GM21390 (cell line): ENCODE results near the gene NF1.

Source experiments
- ATAC-seq: cut with Tn5 transposase; IDR thresholded peaks from one replicate; pipeline ENCODE4 v1.9.1; 2021; ENCODE audit not compliant: unreplicated experiment

Gene NF1

DNA sequence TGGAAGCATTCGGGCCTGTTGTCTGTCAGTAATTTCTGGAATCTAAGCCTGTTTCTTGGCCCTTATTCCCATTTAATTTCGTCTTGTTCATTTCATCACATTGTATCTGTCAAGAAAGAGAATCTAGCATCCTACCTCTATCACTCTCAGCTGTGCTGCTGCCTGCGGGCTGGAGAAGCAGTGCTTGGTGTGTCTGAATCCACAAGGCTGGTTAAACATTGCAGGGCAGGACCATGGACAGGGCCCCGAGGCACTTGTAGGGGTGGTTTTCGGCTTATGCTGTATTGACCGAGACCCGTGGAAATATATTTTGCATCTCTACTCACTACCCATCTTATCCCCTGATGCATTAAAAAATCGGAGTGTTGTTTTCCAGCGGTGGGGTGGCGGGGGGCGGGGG lies 299.8 kb downstream of the NF1 start:
- no peak for ATAC-seq

GRCh38 chr17:31397256-31397939 lies 302.6 kb downstream of the NF1 start:
- no peak for ATAC-seq

DNA sequence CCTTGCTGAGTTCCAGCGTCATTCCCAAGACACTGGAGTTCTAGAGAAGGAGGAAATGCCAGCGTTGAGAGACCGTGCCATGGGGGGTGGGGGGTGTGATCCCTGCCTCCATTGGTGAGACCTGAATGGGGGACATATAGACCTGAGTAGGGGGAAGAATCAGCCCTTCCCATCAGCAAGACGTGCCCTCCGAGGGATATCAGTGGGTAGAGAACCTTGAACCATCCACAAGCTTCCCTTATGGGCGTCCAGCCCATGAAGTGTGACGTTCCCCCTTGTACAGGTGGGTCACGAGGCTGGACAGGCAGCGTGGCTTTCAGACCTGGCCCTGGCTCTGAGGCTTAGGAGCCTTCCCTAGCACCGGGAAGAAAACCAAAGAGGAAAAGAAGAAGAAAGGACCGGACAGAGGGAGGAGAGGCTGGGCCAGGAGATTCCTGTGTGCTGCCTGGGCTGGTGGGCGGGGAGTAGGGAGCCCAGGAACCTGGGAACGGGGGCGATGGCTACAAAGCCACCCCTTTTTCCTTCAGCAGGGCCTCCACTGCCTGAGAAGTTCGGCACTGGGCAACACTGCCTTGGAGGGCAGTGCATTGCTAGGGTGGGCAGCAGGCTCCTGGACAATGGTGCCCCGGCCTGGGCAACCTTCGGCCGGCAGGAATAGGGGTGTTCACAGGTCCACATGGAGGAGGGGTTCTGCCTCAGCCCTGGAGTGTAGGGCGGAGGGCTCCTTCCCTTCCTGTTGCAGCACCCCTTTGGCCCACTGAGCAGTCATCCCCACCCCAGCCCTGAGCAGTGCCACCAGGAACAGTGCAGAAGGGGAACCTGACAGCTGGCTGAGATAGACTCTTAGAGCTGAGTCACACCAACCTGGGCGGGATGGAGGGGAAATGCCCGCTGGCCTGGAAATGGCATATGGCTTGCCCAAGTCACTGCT lies 303.9 kb downstream of the NF1 start:
- ATAC-seq: no peak

GRCh38 chr17:31400481-31400950 lies 305.7 kb downstream of the NF1 start:
- ATAC-seq: no peak

DNA sequence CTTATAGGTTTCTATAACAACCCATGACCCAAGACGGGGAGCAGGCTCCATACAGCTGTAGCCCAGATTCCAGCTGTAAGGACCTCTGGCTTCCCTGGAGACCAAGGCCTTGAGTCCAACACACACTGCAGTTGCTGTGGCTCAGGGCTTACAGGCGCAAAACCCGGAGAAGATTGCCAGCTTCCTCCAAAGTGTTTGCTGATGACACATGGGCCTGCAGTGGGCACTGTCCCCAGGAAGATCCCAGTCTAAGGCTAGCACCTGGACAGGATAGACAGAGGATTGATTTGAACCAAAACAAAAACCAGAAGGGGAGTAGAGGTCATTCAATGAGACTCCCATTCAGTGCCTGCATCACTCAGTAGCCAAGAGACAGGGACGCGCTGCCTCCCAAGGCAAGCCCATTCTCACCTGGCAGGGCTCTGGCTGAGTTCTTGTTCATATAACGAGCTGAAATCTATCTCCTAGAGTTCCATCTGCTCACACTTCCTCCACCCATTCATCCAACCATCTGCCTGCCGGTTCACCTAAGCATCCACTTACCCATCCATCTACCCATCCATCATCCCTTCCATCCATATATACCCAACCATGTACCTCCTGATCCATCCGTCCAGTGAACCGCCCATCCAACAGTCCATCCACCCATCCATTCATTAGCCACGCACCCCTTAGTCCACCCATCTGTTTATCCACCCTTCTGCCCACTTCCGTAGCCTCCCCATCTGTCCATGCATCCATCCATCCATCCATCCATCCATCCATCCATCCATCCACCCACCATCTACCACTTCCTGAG lies 306.9 kb downstream of the NF1 start:
- ATAC-seq: no peak

- no peak for ATAC-seq
Observed at GRCh38 chr17:31404028-31404949, 309.5 kb downstream of the NF1 start.

GRCh38 chr17:31405890-31406371 lies 311.2 kb downstream of the NF1 start:
- ATAC-seq: no peak

GRCh38 chr17:31408586-31408985 lies 313.8 kb downstream of the NF1 start:
- no peak for ATAC-seq

- ATAC-seq: no peak
Observed at GRCh38 chr17:31411707-31412285, 317.0 kb downstream of the NF1 start.

DNA sequence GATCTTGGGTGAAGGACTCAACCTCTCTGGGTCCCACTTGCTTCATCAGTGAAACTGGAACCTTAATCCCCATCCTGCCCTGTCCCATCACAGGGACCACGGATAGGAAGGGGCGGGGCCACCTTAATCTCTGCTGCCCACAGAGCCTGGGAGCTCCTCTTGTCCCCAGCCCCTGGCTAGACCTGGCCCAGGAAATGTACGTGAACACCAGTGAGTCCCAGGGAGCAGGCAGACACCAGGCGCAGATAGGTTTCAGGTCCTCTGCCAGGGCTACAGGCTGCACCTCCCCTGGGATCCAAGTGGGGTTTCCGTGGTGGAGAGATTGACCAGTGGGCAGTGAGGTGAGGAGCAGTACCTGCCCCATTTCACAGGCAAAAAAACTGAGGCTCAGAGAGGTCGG lies 317.7 kb downstream of the NF1 start:
- no peak for ATAC-seq

DNA sequence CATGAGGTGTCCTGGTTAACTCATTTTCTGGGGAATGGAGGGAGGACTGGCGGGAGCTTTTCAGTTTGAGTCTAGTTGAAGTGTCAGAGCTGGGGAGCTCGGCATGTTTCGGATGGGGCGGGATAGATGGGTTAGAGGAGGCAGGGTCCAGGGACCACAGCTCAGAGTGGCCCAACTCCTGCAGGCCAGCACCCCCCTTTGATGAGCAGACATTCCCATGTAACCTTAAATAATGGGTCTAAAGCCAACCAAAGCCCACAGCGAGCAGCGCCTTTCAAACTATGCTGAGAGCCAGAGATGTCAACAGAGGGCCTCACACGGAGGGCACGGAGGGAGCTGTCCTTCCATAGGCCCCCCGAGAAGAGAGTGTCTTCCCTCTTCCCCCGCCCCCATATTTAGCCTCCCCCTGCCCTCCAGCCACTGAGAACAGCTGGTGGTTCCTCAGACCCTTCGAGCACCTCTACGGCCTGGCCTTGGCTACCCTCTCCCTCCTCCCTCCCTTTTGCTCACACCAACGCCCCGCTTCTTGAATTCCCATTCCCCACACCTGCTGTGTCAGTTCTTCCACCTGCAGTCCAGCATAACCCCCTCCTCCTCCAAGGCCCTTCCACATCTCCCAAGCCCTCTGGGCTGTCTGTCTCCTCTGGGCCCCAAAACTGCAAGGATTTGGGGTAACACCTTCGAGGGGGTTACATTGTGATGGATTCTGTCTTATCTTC lies 318.5 kb downstream of the NF1 start:
- ATAC-seq: no peak

- ATAC-seq: no peak
Observed at GRCh38 chr17:31413874-31414549, 319.2 kb downstream of the NF1 start.

- ATAC-seq: no peak
Observed at GRCh38 chr17:31414550-31414918, 319.8 kb downstream of the NF1 start.

DNA sequence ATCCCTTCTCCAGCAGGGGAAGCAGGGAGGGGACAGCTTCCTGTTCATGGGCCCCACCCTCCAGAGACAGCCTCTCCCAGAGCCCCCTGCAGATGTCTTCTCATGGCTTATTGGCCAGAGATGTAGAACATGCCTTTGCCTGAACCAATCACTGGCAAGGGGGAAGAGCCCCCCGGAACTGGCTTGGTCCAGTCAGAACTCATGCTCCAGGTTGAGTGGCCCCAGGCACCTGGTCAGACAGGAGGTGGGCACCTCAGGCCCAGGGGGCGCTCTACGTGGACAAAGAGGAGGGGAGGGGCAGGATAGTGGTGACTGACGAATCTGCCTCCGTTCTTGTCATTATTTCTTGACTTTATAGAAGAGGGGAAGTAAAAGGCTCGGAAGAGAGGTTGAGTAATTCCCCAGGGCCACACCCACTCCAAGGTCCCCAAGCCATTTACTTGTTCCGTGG lies 320.3 kb downstream of the NF1 start:
- ATAC-seq: no peak

DNA sequence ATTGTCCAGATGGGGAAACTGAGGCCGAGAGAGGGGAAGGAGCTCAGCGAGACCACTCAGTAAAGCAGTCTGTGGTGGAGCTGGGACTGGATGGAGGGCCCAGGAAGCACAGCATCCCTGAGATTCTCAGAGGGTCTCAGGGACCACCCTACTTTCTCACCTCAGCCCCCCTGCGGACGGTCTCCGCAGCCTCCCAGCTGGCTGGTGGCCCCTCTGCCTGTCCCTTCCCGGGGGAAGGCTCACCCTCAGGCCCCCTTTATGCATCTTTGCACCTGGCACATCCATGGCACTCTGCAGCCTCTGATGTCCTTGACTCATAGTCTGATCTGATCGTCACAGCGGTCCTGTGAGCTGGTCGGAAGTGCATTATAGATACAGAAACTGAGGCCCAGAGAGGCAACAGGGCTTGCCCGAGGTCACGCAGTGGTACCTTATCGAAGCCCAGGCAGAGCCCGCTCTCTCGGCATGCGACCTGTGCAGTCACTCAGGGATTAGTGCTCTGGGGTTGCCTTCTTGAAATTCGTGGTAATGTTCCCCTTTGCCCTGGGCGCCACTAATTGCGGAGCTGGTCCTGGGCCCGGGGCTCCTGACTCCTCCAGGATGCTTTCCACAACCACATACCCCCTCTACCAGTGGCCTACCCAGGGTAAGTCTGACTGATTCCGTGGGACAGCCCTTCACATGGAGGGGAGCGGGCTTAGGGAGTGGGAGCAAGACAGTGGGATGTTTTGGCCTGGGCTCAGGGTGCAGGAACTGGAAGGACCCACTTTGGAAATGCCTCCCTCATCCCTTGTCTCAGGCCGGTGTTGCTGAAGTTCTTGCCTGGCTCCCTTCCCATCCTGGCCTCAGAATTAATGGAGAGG lies 321.1 kb downstream of the NF1 start:
- ATAC-seq: no peak

DNA sequence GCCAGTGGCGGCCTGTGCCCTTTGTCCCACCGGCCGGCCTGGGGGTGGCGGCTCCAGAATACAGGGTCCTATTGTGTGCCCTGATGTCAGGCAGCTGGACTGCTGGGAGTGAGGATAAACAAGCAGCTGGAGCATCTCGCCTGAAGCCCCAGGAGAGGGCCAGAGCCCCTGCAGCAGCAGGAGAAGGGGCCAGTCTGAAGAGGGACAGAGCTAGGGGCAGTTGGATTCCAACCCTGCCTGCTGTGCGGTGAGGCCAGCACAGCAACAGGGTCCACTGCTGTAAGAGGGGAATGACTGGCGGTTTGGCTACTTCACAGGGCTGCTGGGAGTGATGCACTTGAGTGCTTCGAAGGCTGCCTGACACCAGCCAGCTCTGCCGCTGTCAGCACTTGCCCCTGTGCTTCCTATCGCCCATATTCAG lies 321.7 kb downstream of the NF1 start:
- ATAC-seq: no peak

DNA sequence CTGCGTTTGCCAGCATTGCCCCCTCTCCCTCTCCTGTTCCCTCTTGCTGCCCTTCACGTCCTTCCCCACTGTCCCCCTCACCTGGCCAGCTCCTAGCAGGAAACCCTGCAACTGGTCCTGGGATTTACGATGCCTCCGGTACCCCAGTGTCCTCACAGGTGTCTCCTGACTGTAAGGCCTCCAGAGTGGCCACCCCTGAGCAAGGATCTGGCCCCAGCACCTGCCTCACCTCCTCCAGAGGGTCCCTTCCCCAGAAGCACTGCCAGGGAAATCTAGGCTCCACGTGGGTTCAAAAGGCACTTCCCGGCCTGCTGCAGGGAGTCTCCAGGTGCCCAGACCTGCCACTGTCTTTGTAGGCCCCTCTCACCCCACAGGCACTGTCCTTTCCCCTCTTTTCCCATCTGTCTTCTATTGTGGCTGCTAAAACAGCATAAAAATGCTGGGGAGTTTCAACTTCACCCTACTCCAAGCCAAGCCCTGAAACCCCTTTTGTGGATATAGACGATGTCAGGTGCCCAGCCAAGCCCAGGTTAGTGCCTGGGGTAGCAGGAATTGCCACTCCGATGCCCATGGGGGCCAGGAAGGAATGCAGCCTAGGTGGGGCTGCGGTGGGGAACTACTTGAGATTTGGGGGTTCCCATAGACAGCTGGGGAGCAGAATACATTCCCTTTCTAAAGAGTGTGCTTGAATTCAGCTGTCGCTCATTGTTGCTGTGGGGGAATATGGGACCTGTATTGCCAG lies 322.4 kb downstream of the NF1 start:
- ATAC-seq: no peak
